SK-N-SH (cell line): ENCODE measurements around the gene AGFG2. TPM values are rescaled to one million over a fixed set of nuclear protein-coding genes. Genes with fewer than 3 reads are reported as not detected.

ENCODE experiments used
- CTCF ChIA-PET: fragments of 300-600, 350-600 bp; formaldehyde crosslinking; extraction: SDS; loops from one replicate; lab custom pipeline; 2021; lab: Yijun Ruan, JAX
- POLR2A ChIA-PET: fragments of 350-600 bp; sonication (Branson Sonifier 250); formaldehyde crosslinking; extraction: SDS; loops from one replicate; lab custom pipeline; 2020; ENCODE audit warnings: antibody characterized with exemption, inconsistent platforms; lab: Yijun Ruan, JAX
- DNase-seq: peaks from one replicate; pipeline ENCODE4 v3.0.0; 2012
- H2AFZ ChIP-seq: fragments of 200-600 bp; sonication (generic); 2 replicates; pipeline ENCODE4 v1.8.1; 2016; ENCODE audit warnings: antibody characterized with exemption, mild to moderate bottlenecking, low read depth
- H3F3A ChIP-seq: fragments of 200-600 bp; sonication (generic); replicated peaks from 2 replicates; pipeline ENCODE3; 2016; ENCODE audit warnings: antibody characterized with exemption, mild to moderate bottlenecking; ENCODE audit not compliant: insufficient read depth
- H3K27ac ChIP-seq, 2 experiments: fragments of 200-500 bp in 1 of 2; fragments of 200-600 bp in 1 of 2; sonication (Bioruptor generic) in 1 of 2; sonication (generic), shearing (Covaris generic) in 1 of 2; 2 replicates each; pipeline versions ENCODE4 v1.5.1 to v1.6.1; 2014 to 2016; ENCODE audit warnings: low read depth in 2 of 2, inconsistent platforms in 1 of 2, low read length in 1 of 2, mild to moderate bottlenecking in 1 of 2, mixed read lengths in 1 of 2
- H3K27me3 ChIP-seq: fragments of 200-600 bp; sonication (generic), shearing (Covaris generic); 2 replicates; pipeline ENCODE4 v1.6.1; 2016; ENCODE audit warnings: mixed run types; ENCODE audit not compliant: insufficient read depth
- H3K36me3 ChIP-seq, 2 experiments: fragments of 200-500 bp in 1 of 2; fragments of 200-600 bp in 1 of 2; sonication (Bioruptor generic) in 1 of 2; sonication (generic) in 1 of 2; replicated peaks in 1 of 2; 2 replicates each; pipeline versions ENCODE3 to v1.5.1; 2014 to 2016; ENCODE audit warnings: low read length in 1 of 2, mild to moderate bottlenecking in 1 of 2; ENCODE audit not compliant: insufficient read depth in 2 of 2, control insufficient read depth in 1 of 2
- H3K4me1 ChIP-seq, 2 experiments: fragments of 200-500 bp in 1 of 2; fragments of 200-600 bp in 1 of 2; sonication (Bioruptor generic) in 1 of 2; sonication (generic), shearing (Covaris generic) in 1 of 2; 2 replicates each; pipeline versions ENCODE4 v1.5.1 to v1.6.1; 2014 to 2016; ENCODE audit warnings: low read depth in 1 of 2, low read length in 1 of 2, mixed run types in 1 of 2; ENCODE audit not compliant: insufficient read depth in 2 of 2, control insufficient read depth in 1 of 2
- H3K4me2 ChIP-seq: fragments of 200-600 bp; sonication (generic), shearing (Covaris generic); 2 replicates; pipeline ENCODE4 v1.6.1; 2017; ENCODE audit warnings: mixed run types
- H3K4me3 ChIP-seq, 2 experiments: fragments of 200-500 bp in 1 of 2; fragments of 200-600 bp in 1 of 2; sonication (Bioruptor generic) in 1 of 2; sonication (generic), shearing (Covaris generic) in 1 of 2; 2 replicates each; pipeline versions ENCODE4 v1.5.1 to v1.8.1; 2014 to 2016; ENCODE audit warnings: low read depth in 2 of 2, inconsistent platforms in 1 of 2, low read length in 1 of 2, mild to moderate bottlenecking in 1 of 2, mixed read lengths in 1 of 2, moderate library complexity in 1 of 2
- H3K79me2 ChIP-seq: fragments of 200-600 bp; sonication (generic); 2 replicates; pipeline ENCODE4 v1.8.1; 2017; ENCODE audit warnings: mild to moderate bottlenecking; ENCODE audit not compliant: insufficient read depth
- H3K9ac ChIP-seq: fragments of 200-600 bp; sonication (generic); 2 replicates; pipeline ENCODE4 v1.6.1; 2017; ENCODE audit warnings: mixed run types
- H3K9me2 ChIP-seq: fragments of 200-600 bp; sonication (generic); 2 replicates; pipeline ENCODE4 v1.6.1; 2017; ENCODE audit warnings: mixed run types
- H3K9me3 ChIP-seq: fragments of 200-600 bp; sonication (generic); 2 replicates; pipeline ENCODE4 v1.6.1; 2017; ENCODE audit warnings: mixed run types, mild to moderate bottlenecking, moderate library complexity
- H4K20me1 ChIP-seq: fragments of 200-600 bp; sonication (generic); 2 replicates; pipeline ENCODE4 v1.6.1; 2017; ENCODE audit warnings: mild to moderate bottlenecking, mixed run types; ENCODE audit not compliant: insufficient read depth
- CHD2 ChIP-seq: fragments of 150-350 bp; IDR thresholded peaks from 2 replicates; pipeline ENCODE4 v1.6.1; 2018; ENCODE audit warnings: low read length; ENCODE audit not compliant: partially characterized antibody
- ELF1 ChIP-seq: IDR thresholded peaks from 2 replicates; pipeline ENCODE4 v1.4.0; 2012
- EP300 ChIP-seq, 2 experiments: IDR thresholded peaks; 2 replicates each; pipeline versions ENCODE4 v1.4.0 to v1.6.1; 2012; ENCODE audit warnings: borderline replicate concordance in 1 of 2, low read depth in 1 of 2, low read length in 1 of 2
- EZH2phosphoT487 ChIP-seq: fragments of 200-600 bp; sonication (generic); IDR thresholded peaks from 2 replicates; pipeline ENCODE4 v1.6.1; 2017; ENCODE audit warnings: low read depth, mixed run types, mild to moderate bottlenecking, antibody characterized with exemption, moderate library complexity, borderline replicate concordance
- FOXJ3 ChIP-seq: sonication (generic); formaldehyde crosslinking; IDR thresholded peaks from 2 replicates; pipeline ENCODE4 v1.5.1; 2020; ENCODE audit warnings: mild to moderate bottlenecking, missing genetic modification reagents
- FOXM1 ChIP-seq: IDR thresholded peaks from 2 replicates; pipeline ENCODE4 v1.4.0; 2012; ENCODE audit warnings: low read depth, mild to moderate bottlenecking
- GABPA ChIP-seq: IDR thresholded peaks from 2 replicates; pipeline ENCODE4 v1.4.0; 2012; ENCODE audit warnings: low read depth, mild to moderate bottlenecking
- GATA2 ChIP-seq: sonication (generic); formaldehyde crosslinking; IDR thresholded peaks from 2 replicates; pipeline ENCODE4 v1.5.0; 2020; ENCODE audit warnings: mild to moderate bottlenecking, missing genetic modification reagents
- JUND ChIP-seq: IDR thresholded peaks from 2 replicates; pipeline ENCODE4 v1.4.0; 2012
- NFIC ChIP-seq: IDR thresholded peaks from 2 replicates; pipeline ENCODE4 v1.4.0; 2012; ENCODE audit warnings: borderline replicate concordance
- RCOR1 ChIP-seq: fragments of 150-350 bp; IDR thresholded peaks from 2 replicates; pipeline ENCODE4 v1.6.1; 2017; ENCODE audit warnings: antibody characterized with exemption, low read length
- RXRA ChIP-seq: IDR thresholded peaks from 2 replicates; pipeline ENCODE4 v1.4.0; 2012; ENCODE audit warnings: low read depth, mild to moderate bottlenecking, borderline replicate concordance
- SIN3A ChIP-seq: IDR thresholded peaks from 2 replicates; pipeline ENCODE4 v1.6.1; 2012; ENCODE audit warnings: low read depth, mild to moderate bottlenecking, low read length, moderate library complexity, borderline replicate concordance
- SMC3 ChIP-seq: IDR thresholded peaks from 2 replicates; pipeline ENCODE4 v1.6.1; 2012; ENCODE audit warnings: low read depth, low read length, improper control_type of control experiment
- TAF1 ChIP-seq: IDR thresholded peaks from 2 replicates; pipeline ENCODE4 v1.6.1; 2012; ENCODE audit warnings: low read depth, mild to moderate bottlenecking, low read length, moderate library complexity, borderline replicate concordance
- YY1 ChIP-seq: IDR thresholded peaks from 2 replicates; pipeline ENCODE4 v1.4.0; 2012; ENCODE audit warnings: low read depth, mild to moderate bottlenecking
- WGBS: methylation state at CpG from one replicate; pipeline ENCODE4 v1.1.6; 2017; ENCODE audit warnings: low lambda C conversion rate; 5-methylcytosine and 5-hydroxymethylcytosine counted together
- polyA plus RNA-seq, 3 experiments: library from polyadenylated mRNA; depleted of rRNA; stranded (reverse); fragments of >200 nt; gene quantifications; 2 replicates each; pipeline ENCODE4 v1.2.3, GENCODE V29; 2012
- TF ChIP-seq, protein P1 (sequence below): fragments of 150-350 bp; IDR thresholded peaks from 2 replicates; pipeline ENCODE4 v1.6.1; 2017; ENCODE audit warnings: antibody characterized with exemption, low read length, low read depth, borderline replicate concordance
- TF ChIP-seq, protein P2 (sequence below): IDR thresholded peaks from 2 replicates; pipeline ENCODE4; 2012
- TF ChIP-seq, protein P3 (sequence below): IDR thresholded peaks from 2 replicates; pipeline ENCODE4 v1.4.0; 2012; ENCODE audit warnings: low read depth
- TF ChIP-seq, protein P4 (sequence below): IDR thresholded peaks from 2 replicates; pipeline ENCODE4 v1.6.1; 2012; ENCODE audit warnings: mild to moderate bottlenecking, low read depth, low read length, moderate library complexity

AGFG2 gene
- polyA plus RNA-seq, 1 of the 3 experiments (the other 2 are of a cell fraction) = 23.1 TPM

DNA sequence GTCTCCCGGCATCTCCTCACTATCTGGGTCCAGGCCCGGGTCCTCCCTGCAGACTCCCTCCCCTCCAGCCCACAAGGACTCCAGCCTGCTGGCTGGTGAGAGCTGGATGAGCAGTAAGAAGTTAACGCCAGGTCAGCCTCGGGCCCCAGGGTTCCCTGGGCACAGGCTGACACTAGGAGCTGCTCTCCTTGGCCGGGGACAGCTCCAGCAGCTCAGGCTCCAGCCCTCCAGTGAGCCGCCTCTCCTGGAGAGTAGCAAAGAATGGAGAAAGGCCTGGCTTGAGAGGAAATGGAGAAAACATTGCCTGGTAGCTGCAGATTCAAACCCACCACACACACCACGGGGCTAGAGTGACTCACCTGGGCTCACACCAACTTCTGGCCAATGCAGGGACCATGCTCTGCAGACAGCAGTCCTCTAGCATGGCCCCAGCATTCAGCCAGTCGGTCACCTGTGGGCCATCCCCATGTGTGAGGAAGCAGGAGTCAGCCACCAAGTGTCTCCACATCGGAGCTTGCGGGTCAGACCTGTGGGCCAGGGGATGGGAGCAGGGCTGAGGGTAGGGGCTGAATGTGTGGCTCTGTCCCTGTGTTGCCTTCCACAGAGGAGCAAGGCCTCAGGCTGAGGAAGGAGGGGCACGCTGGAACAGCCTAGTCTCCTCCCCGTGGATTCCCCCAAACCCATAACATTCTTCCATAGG, 28.2 kb downstream of the AGFG2 start:
- CTCF ChIA-PET = interaction anchor here (1.0 to 16.6 kb wide), 13 partner anchors 8 to 157 kb away, joined by 3 to 398 read pairs (median 30); partner anchors contain the start of genes AGFG2, FBXO24, GIGYF1 and LRCH4

DNA sequence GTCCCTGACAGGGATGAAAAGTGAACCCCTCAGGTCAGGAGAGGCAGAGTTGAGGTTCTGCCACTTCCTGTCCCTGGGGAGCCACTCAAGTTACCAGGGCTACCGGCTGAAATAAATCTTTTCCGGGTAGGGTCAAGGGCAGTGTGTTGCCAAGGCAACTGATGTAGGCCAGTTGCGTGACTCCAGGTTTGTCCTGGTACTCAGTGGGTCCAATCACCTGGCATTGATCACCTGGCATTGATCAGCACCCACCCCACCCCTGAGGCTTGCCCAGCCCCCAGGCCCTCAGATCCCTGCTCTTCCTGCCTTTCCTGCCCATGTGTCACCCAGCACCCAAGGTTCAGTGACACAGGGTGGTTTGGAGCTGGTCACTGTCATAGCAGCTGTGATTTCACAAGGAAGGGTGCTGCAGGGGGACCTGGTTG, 28.8 kb downstream of the AGFG2 start:
- Histone ChIP-seq H2AFZ (no peak overlapping the region), H3K4me1 (peaks cover 0 to 44% of the 10 kb centered on the region in 2 experiments; a peak in 1 of 4 replicates), H3K9me2 (no peaks in the 10 kb centered on the region), H3K36me3 (peaks cover 0 to 3% of the 10 kb centered on the region in 2 experiments), H3K9me3 (no peaks in the 10 kb centered on the region), H3K27me3 (no peaks in the 10 kb centered on the region), H3F3A (peaks cover 9% of the 10 kb centered on the region), H3K79me2 (no peaks in the 10 kb centered on the region), H3K9ac (no peak overlapping the region), H3K4me3 (no peak overlapping the region), H3K4me2 (no peak overlapping the region), H4K20me1 (no peaks in the 10 kb centered on the region), H3K27ac (no peak overlapping the region)
- POLR2A ChIA-PET = no interaction called here
- WGBS = 83% methylated on average over 2 of the region's 3 CpGs
- CTCF ChIA-PET = interaction anchor here (1.0 to 16.6 kb wide), 11 partner anchors 9 to 157 kb away, joined by 3 to 398 read pairs (median 34); partner anchors contain the start of genes AGFG2, FBXO24, GIGYF1 and LRCH4
- DNase-seq = peak; percentile 29
- TF ChIP-seq, protein P1, sequence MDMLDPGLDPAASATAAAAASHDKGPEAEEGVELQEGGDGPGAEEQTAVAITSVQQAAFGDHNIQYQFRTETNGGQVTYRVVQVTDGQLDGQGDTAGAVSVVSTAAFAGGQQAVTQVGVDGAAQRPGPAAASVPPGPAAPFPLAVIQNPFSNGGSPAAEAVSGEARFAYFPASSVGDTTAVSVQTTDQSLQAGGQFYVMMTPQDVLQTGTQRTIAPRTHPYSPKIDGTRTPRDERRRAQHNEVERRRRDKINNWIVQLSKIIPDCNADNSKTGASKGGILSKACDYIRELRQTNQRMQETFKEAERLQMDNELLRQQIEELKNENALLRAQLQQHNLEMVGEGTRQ = no peak
- TF ChIP-seq, protein P2, sequence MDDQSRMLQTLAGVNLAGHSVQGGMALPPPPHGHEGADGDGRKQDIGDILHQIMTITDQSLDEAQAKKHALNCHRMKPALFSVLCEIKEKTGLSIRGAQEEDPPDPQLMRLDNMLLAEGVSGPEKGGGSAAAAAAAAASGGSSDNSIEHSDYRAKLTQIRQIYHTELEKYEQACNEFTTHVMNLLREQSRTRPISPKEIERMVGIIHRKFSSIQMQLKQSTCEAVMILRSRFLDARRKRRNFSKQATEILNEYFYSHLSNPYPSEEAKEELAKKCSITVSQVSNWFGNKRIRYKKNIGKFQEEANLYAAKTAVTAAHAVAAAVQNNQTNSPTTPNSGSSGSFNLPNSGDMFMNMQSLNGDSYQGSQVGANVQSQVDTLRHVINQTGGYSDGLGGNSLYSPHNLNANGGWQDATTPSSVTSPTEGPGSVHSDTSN = no peak
- no peak for TF ChIP-seq FOXJ3 (CRISPR knock-in tag)
- TF ChIP-seq RCOR1 = no peak
- TF ChIP-seq GATA2 (CRISPR knock-in tag) = no peak
- TF ChIP-seq FOXM1 = no peak
- TF ChIP-seq GABPA = no peak
- TF ChIP-seq RXRA = no peak
- TF ChIP-seq CHD2 = no peak
- TF ChIP-seq, protein P3, sequence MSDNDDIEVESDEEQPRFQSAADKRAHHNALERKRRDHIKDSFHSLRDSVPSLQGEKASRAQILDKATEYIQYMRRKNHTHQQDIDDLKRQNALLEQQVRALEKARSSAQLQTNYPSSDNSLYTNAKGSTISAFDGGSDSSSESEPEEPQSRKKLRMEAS = no peak
- no peak for TF ChIP-seq TAF1
- no peak for TF ChIP-seq SMC3
- TF ChIP-seq, protein P4, sequence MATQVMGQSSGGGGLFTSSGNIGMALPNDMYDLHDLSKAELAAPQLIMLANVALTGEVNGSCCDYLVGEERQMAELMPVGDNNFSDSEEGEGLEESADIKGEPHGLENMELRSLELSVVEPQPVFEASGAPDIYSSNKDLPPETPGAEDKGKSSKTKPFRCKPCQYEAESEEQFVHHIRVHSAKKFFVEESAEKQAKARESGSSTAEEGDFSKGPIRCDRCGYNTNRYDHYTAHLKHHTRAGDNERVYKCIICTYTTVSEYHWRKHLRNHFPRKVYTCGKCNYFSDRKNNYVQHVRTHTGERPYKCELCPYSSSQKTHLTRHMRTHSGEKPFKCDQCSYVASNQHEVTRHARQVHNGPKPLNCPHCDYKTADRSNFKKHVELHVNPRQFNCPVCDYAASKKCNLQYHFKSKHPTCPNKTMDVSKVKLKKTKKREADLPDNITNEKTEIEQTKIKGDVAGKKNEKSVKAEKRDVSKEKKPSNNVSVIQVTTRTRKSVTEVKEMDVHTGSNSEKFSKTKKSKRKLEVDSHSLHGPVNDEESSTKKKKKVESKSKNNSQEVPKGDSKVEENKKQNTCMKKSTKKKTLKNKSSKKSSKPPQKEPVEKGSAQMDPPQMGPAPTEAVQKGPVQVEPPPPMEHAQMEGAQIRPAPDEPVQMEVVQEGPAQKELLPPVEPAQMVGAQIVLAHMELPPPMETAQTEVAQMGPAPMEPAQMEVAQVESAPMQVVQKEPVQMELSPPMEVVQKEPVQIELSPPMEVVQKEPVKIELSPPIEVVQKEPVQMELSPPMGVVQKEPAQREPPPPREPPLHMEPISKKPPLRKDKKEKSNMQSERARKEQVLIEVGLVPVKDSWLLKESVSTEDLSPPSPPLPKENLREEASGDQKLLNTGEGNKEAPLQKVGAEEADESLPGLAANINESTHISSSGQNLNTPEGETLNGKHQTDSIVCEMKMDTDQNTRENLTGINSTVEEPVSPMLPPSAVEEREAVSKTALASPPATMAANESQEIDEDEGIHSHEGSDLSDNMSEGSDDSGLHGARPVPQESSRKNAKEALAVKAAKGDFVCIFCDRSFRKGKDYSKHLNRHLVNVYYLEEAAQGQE = no peak
- no peak for TF ChIP-seq EZH2phosphoT487
- no peak for TF ChIP-seq ELF1
- TF ChIP-seq NFIC = no peak
- TF ChIP-seq EP300 (IDR thresholded peaks at IDR 0.05; ENCODE audit: borderline replicate concordance in 1 of 2, low read depth in 1 of 2, low read length in 1 of 2) = no peak
- no peak for TF ChIP-seq SIN3A

More for the DNA sequence above, 28.2 kb downstream of the AGFG2 start:
- no peak overlapping the region for H2AFZ ChIP-seq
- no peak for DNase-seq
- H3K4me2 ChIP-seq = no peak overlapping the region
- no peaks in the 10 kb centered on the region for H4K20me1 ChIP-seq
- WGBS = 73% methylated on average over 10 of the region's 12 CpGs
- TF ChIP-seq YY1 (no peak), JUND (no peak)
- no peak overlapping the region for H3K9ac ChIP-seq
- no peaks in the 10 kb centered on the region for H3K79me2 ChIP-seq
- peak overlapping the region in 1 of 2 experiments; percentile 14; a peak in 1 of 4 replicates for H3K27ac ChIP-seq
- POLR2A ChIA-PET = interaction anchor here (1.0 to 1.8 kb wide), 2 partner anchors 19 to 36 kb away, joined by 5 read pairs; partner anchors contain the start of genes FBXO24 and LRCH4
- peaks cover 0 to 44% of the 10 kb centered on the region in 2 experiments; a peak in 1 of 4 replicates for H3K4me1 ChIP-seq
- H3K36me3 ChIP-seq = peaks cover 0 to 3% of the 10 kb centered on the region in 2 experiments
- H3F3A ChIP-seq = peaks cover 9% of the 10 kb centered on the region
- H3K9me3 ChIP-seq = no peaks in the 10 kb centered on the region
- H3K4me3 ChIP-seq = no peak overlapping the region
- H3K27me3 ChIP-seq = no peaks in the 10 kb centered on the region
- H3K9me2 ChIP-seq = no peaks in the 10 kb centered on the region
